GM12864 (cell line): ENCODE data around the gene S100A8.

Experiments used
- DNase-seq: peaks from one replicate; pipeline ENCODE4 v3.0.0-alpha.2; 2011; ENCODE audit warnings: low read depth
- H3K4me3 ChIP-seq: 2 replicates; pipeline ENCODE4 v1.5.1; 2011; ENCODE audit warnings: mild to moderate bottlenecking, low read depth, low read length, control low read depth
- CTCF ChIP-seq: IDR thresholded peaks from 2 replicates; pipeline ENCODE4 v1.5.1; 2011; ENCODE audit warnings: low read depth, mild to moderate bottlenecking, moderate library complexity, low read length, control low read depth, inconsistent platforms; ENCODE audit errors: missing control alignments

Gene S100A8

GRCh38 chr1:153401461-153401860 is 10.6 kb upstream of the S100A8 start:
- no peak for TF ChIP-seq CTCF
- DNase-seq, result no peak
- no peak overlapping the region for H3K4me3 ChIP-seq

GRCh38 chr1:153400244-153400643 is 9.4 kb upstream of the S100A8 start:
- peak; percentile 10 for TF ChIP-seq CTCF
- no peak overlapping the region for H3K4me3 ChIP-seq
- DNase-seq, result no peak

GRCh38 chr1:153399401-153400055 is 8.7 kb upstream of the S100A8 start:
- no peak for TF ChIP-seq CTCF
- no peak overlapping the region for H3K4me3 ChIP-seq
- DNase-seq, result no peak

- no peak for DNase-seq
- TF ChIP-seq CTCF, result no peak
- no peak overlapping the region for H3K4me3 ChIP-seq
Observed at GRCh38 chr1:153397924-153398651, 7.2 kb upstream of the S100A8 start.

- no peak for DNase-seq
- TF ChIP-seq CTCF, result no peak
- H3K4me3 ChIP-seq, result no peak overlapping the region
Observed at GRCh38 chr1:153397051-153397923, 6.4 kb upstream of the S100A8 start.

- no peak for DNase-seq
- H3K4me3 ChIP-seq, result no peak overlapping the region
- no peak for TF ChIP-seq CTCF
Observed at GRCh38 chr1:153396461-153396860, 5.6 kb upstream of the S100A8 start.
